ENCODE data around the gene ADAMTSL5.
"Not testable (repeated sequence)": the region's sequence is repeated elsewhere in the genome, so short reads cannot be mapped to it uniquely, and the experiment has no call there.

The ADAMTSL5 gene

GRCh38 chr19:1477056-1477455, 35.8 kb downstream of the ADAMTSL5 start:
- DNase-seq, result not testable (repeated sequence)

DNA sequence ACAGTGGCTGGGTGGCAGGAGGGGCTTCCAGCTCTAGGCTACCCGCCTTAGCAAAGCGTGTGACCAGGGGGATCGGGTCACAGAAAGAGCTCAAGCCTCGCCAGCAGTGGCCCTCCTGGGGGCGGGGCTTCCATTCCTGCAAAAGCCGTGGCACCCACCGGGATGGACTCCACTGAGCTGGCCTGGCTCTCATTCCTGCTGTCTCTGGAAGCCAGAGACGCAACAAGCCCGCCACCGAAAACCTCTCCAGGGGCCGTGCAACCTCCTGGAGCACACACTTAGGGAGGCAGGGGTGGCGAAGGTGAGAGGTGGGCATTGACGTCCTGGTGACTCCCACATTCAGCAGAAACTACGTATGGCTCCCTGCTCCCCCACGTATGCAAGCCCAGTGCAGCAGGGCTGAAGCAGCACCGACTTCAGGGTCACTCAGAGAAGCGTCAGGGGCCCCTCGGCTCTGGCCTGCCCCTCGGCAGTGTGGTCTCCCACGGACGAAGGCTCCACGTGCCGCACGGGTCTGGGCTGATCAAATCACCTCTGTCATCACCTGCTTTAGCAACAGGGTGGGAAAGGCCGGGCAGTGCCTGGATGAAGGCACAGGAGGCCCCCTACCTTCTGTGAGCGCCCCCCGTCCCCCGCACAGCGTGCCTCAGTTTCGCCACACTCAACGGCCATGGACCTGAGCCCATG, 36.9 kb downstream of the ADAMTSL5 start:
- DNase-seq, result no peak

- DNase-seq, result no peak
Measured at GRCh38 chr19:1474765-1475351, 38.0 kb downstream of the ADAMTSL5 start.

DNA sequence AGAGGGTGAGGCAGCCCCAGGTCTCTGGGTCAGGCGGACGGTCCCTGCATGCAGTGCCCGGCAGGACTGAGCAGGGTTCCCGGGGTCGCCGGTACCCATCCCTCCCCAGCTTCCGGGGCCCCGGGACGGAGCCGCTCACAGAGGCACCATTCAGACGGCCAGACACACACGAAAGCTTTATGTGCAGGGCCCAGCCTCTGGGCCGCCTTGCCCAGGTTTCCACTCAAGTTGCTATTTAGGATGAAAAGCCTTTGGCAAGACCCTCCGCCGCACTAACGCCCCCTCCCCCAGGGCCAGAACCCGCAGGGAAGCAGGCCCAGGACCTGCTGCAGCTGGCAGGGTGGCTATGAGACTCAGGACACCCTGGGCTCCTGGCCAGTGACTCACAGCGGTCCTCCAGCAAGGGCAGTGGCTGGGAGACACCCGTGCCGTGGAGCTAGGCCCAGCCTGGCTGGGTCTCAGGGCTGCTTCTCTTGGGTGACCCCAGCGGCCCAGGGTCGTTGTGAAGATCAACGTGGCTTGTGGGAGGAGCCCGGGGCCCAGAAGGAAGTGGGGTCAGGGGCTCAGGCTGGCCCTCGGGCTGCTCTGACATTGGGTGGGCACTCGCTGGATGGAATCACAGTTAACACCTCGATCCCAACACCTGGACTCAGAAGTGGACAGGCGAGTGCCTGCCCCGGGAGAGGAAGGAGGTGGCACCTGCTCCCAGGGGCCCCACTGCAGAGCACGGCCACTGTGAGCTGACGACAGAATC, 38.6 kb downstream of the ADAMTSL5 start:
- no peak for DNase-seq

DNA sequence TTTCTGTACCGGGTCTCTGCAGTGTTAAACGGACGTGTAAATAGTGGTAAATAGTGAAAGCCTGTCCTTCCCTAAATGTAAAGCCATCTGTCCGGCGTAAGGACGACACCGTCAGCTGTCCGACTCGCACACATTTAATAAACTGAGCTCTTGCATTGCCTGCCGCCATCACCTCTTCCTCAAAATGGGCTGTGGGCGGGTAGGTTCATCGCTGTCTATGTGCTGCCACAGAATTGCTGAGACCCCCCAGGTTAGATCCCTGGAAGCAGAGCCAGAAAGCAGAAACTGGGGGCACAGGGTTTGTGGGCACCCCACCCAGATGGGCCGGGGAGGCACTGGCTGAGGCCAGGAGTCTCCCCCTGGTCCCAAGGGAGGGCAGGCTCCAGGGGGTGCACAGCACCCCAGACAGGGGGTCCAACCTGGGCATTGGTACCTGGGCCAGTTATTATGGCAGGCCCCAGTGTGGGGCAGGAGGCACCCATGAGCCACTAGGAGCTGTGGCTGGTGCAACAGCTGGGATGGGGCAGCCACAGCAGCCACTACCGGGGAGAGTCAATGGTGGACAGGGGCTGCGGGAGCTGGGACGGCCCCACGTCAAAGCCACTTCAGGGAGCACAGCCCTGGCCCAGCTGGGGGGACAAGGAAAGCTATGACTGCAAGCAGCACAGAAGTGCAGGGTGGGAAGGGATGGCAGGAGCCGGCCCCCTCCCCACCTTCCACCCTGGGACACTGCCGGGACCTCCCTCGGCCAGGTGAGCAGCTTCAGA, 39.6 kb downstream of the ADAMTSL5 start:
- DNase-seq, result no peak

DNA sequence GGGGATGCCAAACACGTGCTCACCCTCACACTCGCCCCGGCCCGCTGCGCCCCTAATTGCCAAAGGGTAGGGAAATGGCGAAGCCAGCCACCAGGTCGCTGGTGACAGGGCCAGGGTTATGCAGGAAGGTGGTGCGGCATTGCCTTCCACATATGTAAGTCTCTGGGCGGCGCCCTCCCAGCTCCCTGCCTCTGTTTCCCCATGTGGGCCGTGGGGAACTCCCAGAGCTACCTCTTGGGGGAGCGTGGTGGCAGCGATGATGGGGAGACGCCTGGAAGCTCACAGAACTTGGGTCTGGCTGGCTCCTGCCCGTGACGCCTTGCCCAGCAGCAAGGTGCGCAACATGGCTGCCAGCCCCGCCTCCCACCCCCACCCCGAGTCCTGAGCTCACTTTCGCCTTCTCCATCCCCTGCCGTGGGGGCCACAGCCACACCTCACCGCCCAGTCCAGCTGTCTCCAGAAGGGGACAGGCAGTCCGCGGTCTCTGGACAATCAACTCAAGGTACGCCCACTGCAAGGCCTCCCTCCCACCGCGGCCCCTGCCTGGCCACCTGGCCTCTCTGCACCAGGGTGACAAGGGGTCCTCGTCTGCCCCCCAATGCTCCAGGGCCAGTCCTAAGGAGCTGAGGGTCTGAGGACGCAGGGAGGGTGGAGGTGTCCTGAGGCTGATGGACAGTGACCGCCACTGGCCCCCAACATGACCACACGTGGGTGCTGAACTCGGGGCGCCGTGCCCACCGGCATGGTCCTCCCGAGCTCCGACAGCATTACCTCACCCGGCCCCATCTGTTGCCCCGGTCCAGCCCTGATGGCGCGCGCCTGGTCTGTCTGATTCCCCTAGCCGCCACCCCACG, 40.4 kb downstream of the ADAMTSL5 start:
- no peak for DNase-seq

DNA sequence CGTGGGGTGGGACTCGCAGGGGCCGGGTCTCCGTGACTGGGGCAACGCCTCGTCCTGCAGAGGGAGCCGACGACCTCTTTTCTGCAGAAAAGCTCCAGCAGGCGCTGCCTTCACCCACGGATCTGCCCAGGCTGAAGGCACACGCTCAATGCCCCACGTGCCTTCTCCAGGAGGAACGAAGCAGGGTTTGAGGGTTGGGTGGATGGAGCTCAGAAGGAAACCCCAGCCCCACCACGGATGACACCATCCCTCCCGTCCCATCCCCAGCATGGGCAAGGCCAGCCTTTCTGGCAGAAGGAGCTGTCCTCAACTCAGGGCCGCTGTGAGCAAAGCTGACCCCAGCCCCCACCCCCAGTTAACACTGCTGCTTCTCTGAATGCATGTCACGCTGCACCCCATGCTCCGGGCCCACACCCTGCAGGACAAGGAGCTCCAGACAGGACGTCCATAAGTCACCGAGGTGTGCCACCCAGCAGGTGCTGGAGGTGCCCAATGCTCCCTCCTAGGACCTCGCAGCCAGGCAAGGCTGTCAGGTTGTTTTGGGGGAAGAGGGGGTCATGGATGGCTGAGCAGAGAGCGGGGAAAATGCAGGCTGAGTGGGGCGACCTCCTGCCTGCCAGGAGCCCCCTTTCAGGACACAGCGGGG, 41.2 kb downstream of the ADAMTSL5 start:
- DNase-seq, result no peak

GRCh38 chr19:1471010-1471514, 41.8 kb downstream of the ADAMTSL5 start:
- no peak for DNase-seq

DNA sequence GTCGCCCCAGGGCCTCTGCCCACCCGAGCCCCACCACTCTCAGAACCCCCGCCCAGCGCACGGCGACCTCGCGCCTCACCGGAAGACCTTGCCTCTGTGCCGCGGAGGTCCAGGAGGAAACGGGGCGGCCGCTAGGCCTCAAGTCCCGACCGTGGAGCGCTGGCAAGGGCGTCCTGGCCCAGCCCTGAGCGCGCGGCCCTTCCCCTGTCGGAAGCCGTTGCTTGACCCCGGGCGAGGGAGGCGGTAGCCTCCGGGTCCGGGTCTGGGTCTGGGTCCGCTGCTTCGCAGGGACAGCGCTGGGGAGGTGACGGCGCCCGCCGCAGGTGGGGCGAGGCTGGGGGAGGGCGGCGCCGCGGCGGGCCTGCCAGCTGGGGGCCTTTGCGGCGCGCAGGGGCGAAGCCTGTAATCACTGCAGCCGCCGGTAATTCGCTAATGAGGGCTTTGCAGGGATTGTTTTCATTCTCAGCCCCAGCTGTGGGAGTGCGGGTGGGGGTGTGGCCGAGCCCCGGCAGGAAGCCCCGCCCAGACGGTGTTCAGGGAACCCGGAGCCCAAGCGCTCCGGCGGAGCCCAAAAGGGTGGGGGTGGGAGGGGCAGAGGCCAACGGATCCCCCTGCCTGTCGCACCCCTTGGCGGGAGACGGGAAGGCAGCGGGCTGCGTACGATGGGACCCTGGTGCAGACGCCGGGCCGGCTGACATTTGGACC, 42.4 kb downstream of the ADAMTSL5 start:
- peak; percentile 73 to 75 for DNase-seq

DNA sequence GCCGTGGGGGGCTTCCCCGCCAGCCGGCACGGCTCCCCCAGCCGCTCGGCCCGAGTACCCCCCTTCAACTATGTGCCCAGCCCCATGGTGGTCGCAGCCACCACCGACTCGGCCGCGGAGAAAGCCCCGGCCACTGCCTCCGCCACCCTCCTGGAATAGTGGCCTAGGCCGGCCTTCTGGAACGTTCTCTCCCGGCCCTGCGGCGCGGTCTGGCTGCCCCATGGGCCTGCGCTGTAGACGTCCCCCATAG, 42.8 kb downstream of the ADAMTSL5 start:
- DNase-seq, result no peak

GRCh38 chr19:1469255-1470054, 43.4 kb downstream of the ADAMTSL5 start:
- peak in 1 of 2 experiments; percentile 35 for DNase-seq

DNA sequence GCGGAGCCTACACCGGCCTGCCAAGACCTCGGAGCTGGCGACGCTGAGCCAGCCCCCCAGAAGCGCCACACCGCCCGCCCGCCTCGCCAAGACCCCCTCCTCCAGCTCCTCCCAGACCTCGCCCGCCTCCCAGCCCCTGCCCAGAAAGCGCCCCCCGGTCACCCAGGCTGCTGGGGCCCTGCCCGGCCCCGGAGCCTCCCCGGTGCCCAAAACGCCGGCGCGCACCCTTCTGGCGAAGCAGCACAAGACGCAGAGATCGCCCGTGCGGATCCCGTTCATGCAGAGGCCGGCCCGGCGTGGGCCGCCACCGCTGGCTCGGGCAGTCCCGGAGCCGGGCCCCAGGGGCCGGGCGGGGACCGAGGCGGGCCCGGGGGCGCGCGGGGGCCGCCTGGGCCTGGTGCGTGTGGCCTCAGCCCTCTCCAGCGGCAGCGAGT, 44.0 kb downstream of the ADAMTSL5 start:
- DNase-seq, result peak in 1 of 2 experiments; percentile 55

- no peak for DNase-seq
Measured at GRCh38 chr19:1468274-1468820, 44.5 kb downstream of the ADAMTSL5 start.

DNA sequence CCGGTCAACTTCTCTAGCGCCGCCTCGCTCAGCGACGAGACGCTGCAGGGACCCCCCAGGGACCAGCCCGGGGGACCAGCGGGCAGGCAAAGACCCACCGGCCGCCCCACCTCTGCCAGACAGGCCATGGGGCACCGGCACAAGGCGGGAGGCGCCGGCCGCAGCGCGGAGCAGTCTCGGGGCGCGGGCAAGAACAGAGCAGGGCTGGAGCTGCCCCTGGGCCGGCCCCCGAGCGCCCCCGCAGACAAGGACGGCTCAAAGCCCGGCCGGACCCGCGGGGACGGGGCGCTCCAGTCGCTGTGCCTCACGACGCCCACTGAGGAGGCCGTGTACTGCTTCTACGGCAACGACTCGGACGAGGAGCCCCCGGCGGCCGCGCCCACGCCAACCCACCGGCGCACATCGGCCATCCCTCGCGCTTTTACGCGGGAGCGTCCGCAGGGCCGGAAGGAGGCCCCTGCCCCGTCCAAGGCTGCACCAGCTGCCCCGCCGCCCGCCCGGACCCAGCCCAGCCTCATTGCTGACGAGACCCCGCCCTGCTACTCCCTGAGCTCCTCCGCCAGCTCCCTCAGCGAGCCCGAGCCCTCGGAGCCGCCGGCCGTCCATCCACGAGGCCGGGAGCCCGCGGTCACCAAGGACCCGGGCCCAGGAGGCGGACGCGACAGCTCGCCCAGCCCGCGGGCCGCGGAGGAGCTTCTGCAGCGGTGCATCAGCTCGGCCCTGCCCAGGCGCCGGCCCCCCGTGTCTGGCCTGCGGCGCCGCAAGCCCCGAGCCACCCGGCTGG, 45.1 kb downstream of the ADAMTSL5 start:
- no peak for DNase-seq

GRCh38 chr19:1467215-1467489, 45.7 kb downstream of the ADAMTSL5 start:
- no peak for DNase-seq

DNA sequence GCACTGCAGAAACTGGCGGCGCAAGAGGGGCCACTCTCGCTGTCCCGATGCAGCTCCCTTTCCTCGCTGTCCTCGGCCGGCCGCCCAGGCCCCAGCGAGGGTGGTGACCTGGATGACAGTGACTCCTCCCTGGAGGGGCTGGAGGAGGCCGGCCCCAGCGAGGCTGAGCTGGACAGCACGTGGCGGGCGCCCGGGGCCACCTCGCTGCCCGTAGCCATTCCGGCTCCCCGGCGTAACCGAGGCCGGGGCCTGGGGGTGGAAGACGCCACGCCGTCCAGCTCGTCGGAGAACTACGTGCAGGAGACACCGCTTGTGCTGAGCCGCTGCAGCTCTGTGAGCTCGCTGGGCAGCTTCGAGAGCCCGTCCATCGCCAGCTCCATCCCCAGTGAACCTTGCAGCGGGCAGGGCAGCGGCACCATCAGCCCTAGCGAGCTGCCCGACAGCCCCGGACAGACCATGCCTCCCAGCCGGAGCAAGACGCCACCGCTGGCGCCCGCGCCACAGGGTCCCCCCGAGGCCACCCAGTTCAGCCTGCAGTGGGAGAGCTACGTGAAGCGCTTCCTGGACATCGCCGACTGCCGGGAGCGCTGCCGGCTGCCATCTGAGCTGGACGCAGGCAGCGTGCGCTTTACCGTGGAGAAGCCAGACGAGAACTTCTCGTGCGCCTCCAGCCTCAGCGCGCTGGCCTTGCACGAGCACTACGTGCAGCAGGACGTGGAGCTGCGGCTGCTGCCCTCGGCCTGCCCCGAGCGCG, 46.2 kb downstream of the ADAMTSL5 start:
- DNase-seq, result no peak

- no peak for DNase-seq
Measured at GRCh38 chr19:1466018-1466460, 46.8 kb downstream of the ADAMTSL5 start.

DNA sequence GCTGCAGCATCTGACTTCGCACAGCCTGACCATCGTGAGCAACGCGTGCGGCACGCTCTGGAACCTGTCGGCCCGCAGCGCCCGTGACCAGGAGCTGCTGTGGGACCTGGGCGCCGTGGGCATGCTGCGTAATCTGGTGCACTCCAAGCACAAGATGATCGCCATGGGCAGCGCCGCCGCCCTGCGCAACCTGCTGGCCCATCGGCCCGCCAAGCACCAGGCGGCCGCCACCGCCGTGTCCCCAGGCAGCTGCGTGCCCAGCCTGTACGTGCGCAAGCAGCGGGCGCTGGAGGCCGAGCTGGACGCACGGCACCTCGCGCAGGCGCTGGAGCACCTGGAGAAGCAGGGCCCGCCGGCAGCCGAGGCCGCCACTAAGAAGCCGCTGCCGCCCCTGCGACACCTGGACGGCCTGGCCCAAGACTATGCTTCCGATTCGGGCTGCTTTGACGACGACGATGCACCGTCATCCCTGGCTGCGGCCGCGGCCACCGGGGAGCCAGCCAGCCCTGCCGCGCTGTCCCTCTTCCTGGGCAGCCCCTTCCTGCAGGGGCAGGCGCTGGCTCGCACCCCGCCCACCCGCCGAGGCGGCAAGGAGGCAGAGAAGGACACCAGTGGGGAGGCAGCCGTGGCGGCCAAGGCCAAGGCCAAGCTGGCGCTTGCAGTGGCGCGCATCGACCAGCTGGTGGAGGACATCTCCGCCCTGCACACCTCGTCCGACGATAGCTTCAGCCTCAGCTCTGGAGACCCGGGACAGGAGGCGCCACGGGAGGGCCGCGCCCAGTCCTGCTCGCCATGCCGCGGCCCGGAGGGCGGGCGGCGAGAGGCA, 47.4 kb downstream of the ADAMTSL5 start:
- no peak for DNase-seq
